HepG2 (cell line): ENCODE measurements around the gene KMT2D. TPM values are rescaled to one million over a fixed set of nuclear protein-coding genes. Genes with fewer than 3 reads are reported as not detected.

ENCODE experiments used
- AGO1 ChIP-seq: fragments of 200-400 bp; formaldehyde crosslinking; IDR thresholded peaks from 2 replicates; pipeline ENCODE4 v1.6.1; 2017; ENCODE audit warnings: mild to moderate bottlenecking, low read depth, low read length, moderate library complexity; ENCODE audit not compliant: poor library complexity, severe bottlenecking
- AGO2 ChIP-seq: fragments of 200-400 bp; formaldehyde crosslinking; optimal IDR thresholded peaks from 2 replicates; pipeline ENCODE3; 2017; ENCODE audit warnings: mild to moderate bottlenecking, low read depth, low read length, moderate library complexity
- ARID4A ChIP-seq: sonication (generic); formaldehyde crosslinking; IDR thresholded peaks from 2 replicates; pipeline ENCODE4 v1.5.0; 2020; ENCODE audit warnings: mild to moderate bottlenecking, missing genetic modification reagents, borderline replicate concordance
- KDM5B ChIP-seq: sonication (generic); formaldehyde crosslinking; IDR thresholded peaks from 2 replicates; pipeline ENCODE4 v1.4.0; 2020; ENCODE audit warnings: missing genetic modification reagents, mild to moderate bottlenecking, borderline replicate concordance
- MED1 ChIP-seq: sonication (generic); formaldehyde crosslinking; IDR thresholded peaks from 2 replicates; pipeline ENCODE4 v1.4.0; 2020; ENCODE audit warnings: missing genetic modification reagents
- SIN3A ChIP-seq: IDR thresholded peaks from 2 replicates; pipeline ENCODE4 v1.6.1; 2011; ENCODE audit warnings: low read depth, mild to moderate bottlenecking, control low read depth, low read length, borderline replicate concordance
- SNAPC4 ChIP-seq: sonication (generic); formaldehyde crosslinking; IDR thresholded peaks from 2 replicates; pipeline ENCODE4 v1.4.0; 2020; ENCODE audit warnings: mild to moderate bottlenecking, missing genetic modification reagents
- polyA plus RNA-seq, 8 experiments: library from polyadenylated mRNA; depleted of rRNA in 3 of 8; stranded (reverse) in 7 of 8; unstranded in 1 of 8; fragments of >200 nt; fragmentation: Illumina TruSeq in 4 of 8; extraction: Trizol in 4 of 8; gene quantifications; 2 replicates each; pipeline versions ENCODE4 v1.2.1 to v1.2.3, GENCODE V29; 2011 to 2016; ENCODE audit warnings: low read depth in 4 of 8, missing spikeins in 1 of 8, mixed read lengths in 1 of 8; ENCODE audit not compliant: insufficient read depth in 1 of 8
- total RNA-seq, 5 experiments: library from RNA; depleted of rRNA; stranded (reverse); fragments of >200 nt; fragmentation: Illumina TruSeq; extraction: Trizol; gene quantifications; 2 replicates each; pipeline ENCODE4 v1.2.3, GENCODE V29; 2016; ENCODE audit warnings: low read depth in 1 of 5
- TF ChIP-seq, protein P1 (sequence below): sonication (generic); formaldehyde crosslinking; IDR thresholded peaks from 2 replicates; pipeline ENCODE4 v1.5.0; 2020; ENCODE audit warnings: missing genetic modification reagents

KMT2D gene
- total and polyA plus RNA-seq, 2 of the 13 experiments (the other 11 are each of a cell fraction or from before 2014, with no cell fraction given), result 8.1 to 10.4 TPM

DNA sequence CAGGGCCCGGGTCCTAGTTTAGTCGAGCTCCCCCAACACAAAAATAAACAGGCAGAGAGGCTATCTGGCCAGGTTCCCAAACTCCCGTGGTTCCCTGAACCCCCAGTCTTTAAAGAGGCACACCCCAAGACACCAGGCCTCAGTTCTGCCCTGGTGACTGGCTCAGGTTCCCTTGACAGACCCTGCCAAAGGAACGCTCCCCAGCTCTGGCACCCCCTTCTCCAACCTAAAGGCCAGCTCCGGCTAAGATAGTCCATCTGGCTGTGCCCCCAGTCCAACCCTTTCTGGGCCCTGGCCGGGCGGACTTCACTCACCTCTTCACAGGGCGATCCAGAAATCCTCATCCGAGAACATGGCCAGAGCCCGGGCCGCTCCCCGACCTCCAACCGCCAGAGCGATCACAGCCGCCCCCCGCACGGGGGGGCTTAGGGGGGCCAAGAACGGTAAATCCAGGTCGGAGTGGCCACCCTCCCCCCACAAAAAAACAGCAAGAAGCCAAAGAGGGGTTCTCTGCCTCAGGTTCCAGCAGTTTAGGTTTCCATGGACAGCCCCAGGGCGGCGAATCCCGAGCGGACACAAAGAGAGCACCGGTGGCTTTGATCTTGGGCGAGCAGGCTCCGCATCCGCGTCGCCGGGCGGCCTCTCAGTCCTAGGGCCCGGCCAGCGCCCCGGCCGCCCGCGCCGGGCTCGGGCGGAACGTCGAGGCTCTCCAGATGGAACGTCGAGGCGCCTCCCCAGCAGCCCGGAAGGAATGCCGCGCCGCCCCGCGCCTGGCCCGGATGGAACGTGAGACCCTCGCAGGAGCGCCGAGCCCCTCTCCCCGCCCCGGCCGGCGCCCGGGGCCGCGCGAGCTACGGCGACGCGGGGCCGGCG lies 1.1 kb downstream of the KMT2D start (continued):
- TF ChIP-seq AGO1 (peak; percentile 14), ARID4A (no peak), KDM5B (CRISPR knock-in tag) (0 out of 2 replicates have a peak, but pooled peaks have one; percentile 14), MED1 (no peak), SNAPC4 (CRISPR knock-in tag) (0 out of 2 replicates have a peak, but pooled peaks have one; percentile 28), AGO2 (peak; percentile 7), SIN3A (peak; percentile 41; the same call in 1 of the 2 replicates)
- TF ChIP-seq, protein P1, sequence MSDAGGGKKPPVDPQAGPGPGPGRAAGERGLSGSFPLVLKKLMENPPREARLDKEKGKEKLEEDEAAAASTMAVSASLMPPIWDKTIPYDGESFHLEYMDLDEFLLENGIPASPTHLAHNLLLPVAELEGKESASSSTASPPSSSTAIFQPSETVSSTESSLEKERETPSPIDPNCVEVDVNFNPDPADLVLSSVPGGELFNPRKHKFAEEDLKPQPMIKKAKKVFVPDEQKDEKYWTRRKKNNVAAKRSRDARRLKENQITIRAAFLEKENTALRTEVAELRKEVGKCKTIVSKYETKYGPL, result 0 out of 2 replicates have a peak, but pooled peaks have one; percentile 7
